Inflammatory macrophage (primary cell): ENCODE results near the gene EFNA5.
A peak's percentile ranks its signal among the peaks of the same experiment; 100 is the strongest.

Experiments
- DNase-seq, 2 donors: peaks; one replicate each; pipeline ENCODE4 v3.0.0-alpha.2; 2020 to 2022

The EFNA5 gene

GRCh38 chr5:107543868-107544267, 126.9 kb downstream of the EFNA5 start:
- no peak for DNase-seq

- no peak for DNase-seq
Measured at GRCh38 chr5:107542831-107543231, 127.9 kb downstream of the EFNA5 start.

GRCh38 chr5:107542428-107542827, 128.3 kb downstream of the EFNA5 start:
- DNase-seq, result no peak

- no peak for DNase-seq
Measured at GRCh38 chr5:107541400-107541799, 129.3 kb downstream of the EFNA5 start.

GRCh38 chr5:107539726-107540330, 130.9 kb downstream of the EFNA5 start:
- DNase-seq, result no peak

- DNase-seq, result no peak
Measured at GRCh38 chr5:107538805-107539445, 131.8 kb downstream of the EFNA5 start.

- DNase-seq, result no peak
Measured at GRCh38 chr5:107538331-107538730, 132.4 kb downstream of the EFNA5 start.

GRCh38 chr5:107535849-107536248, 134.9 kb downstream of the EFNA5 start:
- DNase-seq, result no peak

- DNase-seq, result no peak
Measured at GRCh38 chr5:107533910-107534876, 136.5 kb downstream of the EFNA5 start.

- DNase-seq, result no peak
Measured at GRCh38 chr5:107532916-107533315, 137.8 kb downstream of the EFNA5 start.

GRCh38 chr5:107532169-107532878, 138.4 kb downstream of the EFNA5 start:
- DNase-seq, result no peak

- DNase-seq, result no peak
Measured at GRCh38 chr5:107531308-107531707, 139.4 kb downstream of the EFNA5 start.

GRCh38 chr5:107529618-107530017, 141.1 kb downstream of the EFNA5 start:
- no peak for DNase-seq

GRCh38 chr5:107526270-107526937, 144.3 kb downstream of the EFNA5 start:
- no peak for DNase-seq

- no peak for DNase-seq
Measured at GRCh38 chr5:107524111-107524510, 146.6 kb downstream of the EFNA5 start.

GRCh38 chr5:107523029-107523680, 147.6 kb downstream of the EFNA5 start:
- peak in 1 of 2 donors; percentile 16 for DNase-seq

- DNase-seq, result no peak
Measured at GRCh38 chr5:107522456-107522855, 148.3 kb downstream of the EFNA5 start.

- no peak for DNase-seq
Measured at GRCh38 chr5:107519900-107520354, 150.8 kb downstream of the EFNA5 start.

GRCh38 chr5:107518616-107519015, 152.1 kb downstream of the EFNA5 start:
- no peak for DNase-seq

- no peak for DNase-seq
Measured at GRCh38 chr5:107518190-107518589, 152.5 kb downstream of the EFNA5 start.
